Spleen (tissue), 11 donors: Measurements from ENCODE around the gene CDC20. TPM values are rescaled to one million over a fixed set of nuclear protein-coding genes. Genes with fewer than 3 reads are reported as not detected.

Source experiments
- DNase-seq: peaks from one replicate; pipeline ENCODE4 v3.0.0-alpha.2; 2020
- H3K27ac ChIP-seq, 8 donors: fragments of 200-600 bp; sonication (generic) in 7 of 8; 1 replicate in 4 of 8; 2 replicates in 4 of 8; pipeline versions ENCODE4 v1.5.0 to v1.8.0; 2016 to 2021; ENCODE audit warnings: inconsistent platforms in 4 of 8, mild to moderate bottlenecking in 4 of 8, moderate library complexity in 1 of 8
- H3K27me3 ChIP-seq, 7 donors: fragments of 200-600 bp; sonication (generic) in 6 of 7; replicated peaks in 1 of 7; 1 replicate in 4 of 7; 2 replicates in 3 of 7; pipeline versions ENCODE4 v1.5.0 to v1.8.0; 2016 to 2021; ENCODE audit warnings: inconsistent platforms in 3 of 7, mild to moderate bottlenecking in 1 of 7
- H3K36me3 ChIP-seq, 6 donors: fragments of 200-600 bp; sonication (generic) in 5 of 6; 1 replicate in 4 of 6; 2 replicates in 2 of 6; pipeline versions ENCODE4 v1.5.0 to v1.8.0; 2016 to 2021; ENCODE audit warnings: inconsistent platforms in 2 of 6
- H3K4me1 ChIP-seq, 6 donors: fragments of 200-600 bp; sonication (generic) in 5 of 6; 1 replicate in 3 of 6; 2 replicates in 3 of 6; pipeline versions ENCODE4 v1.5.0 to v1.8.0; 2016 to 2021; ENCODE audit warnings: inconsistent platforms in 3 of 6
- H3K4me3 ChIP-seq, 8 donors: fragments of 200-600 bp; sonication (generic) in 7 of 8; 1 replicate in 4 of 8; 2 replicates in 4 of 8; pipeline versions ENCODE4 v1.5.0 to v1.8.0; 2016 to 2021; ENCODE audit warnings: inconsistent platforms in 4 of 8, mild to moderate bottlenecking in 4 of 8, moderate library complexity in 2 of 8
- H3K9me3 ChIP-seq, 8 donors: fragments of 200-600 bp; sonication (generic) in 7 of 8; 1 replicate in 4 of 8; 2 replicates in 4 of 8; pipeline versions ENCODE4 v1.5.0 to v1.8.0; 2016 to 2021; ENCODE audit warnings: inconsistent platforms in 4 of 8
- CTCF ChIP-seq, 11 experiments: fragments of 200-600 bp in 7 of 11; fragments of 450-650 bp in 4 of 11; sonication (generic) in 4 of 11; IDR thresholded peaks in 8 of 11; conservative IDR thresholded peaks in 3 of 11; 1 replicate in 7 of 11; 2 replicates in 4 of 11; pipeline versions ENCODE4 v1.4.0 to v1.8.0; 2016 to 2021; ENCODE audit warnings: antibody characterized with exemption in 11 of 11, inconsistent platforms in 4 of 11, mild to moderate bottlenecking in 1 of 11
- POLR2A ChIP-seq, 3 donors: fragments of 450-650 bp; IDR thresholded peaks; one replicate each; pipeline ENCODE4 v1.5.1; 2017; ENCODE audit warnings: antibody characterized with exemption in 3 of 3, mild to moderate bottlenecking in 1 of 3
- POLR2AphosphoS5 ChIP-seq, 3 donors: sonication (generic); formaldehyde crosslinking; IDR thresholded peaks; one replicate each; pipeline ENCODE4 v1.5.1; 2017; ENCODE audit warnings: antibody characterized with exemption in 3 of 3
- WGBS, 5 donors: extraction: QIAGEN DNeasy Blood & Tissue Kit in 3 of 5; methylation state at CpG; one replicate each; pipeline versions ENCODE4 v1.1.5 to v1.1.7; 2013 to 2018; 5-methylcytosine and 5-hydroxymethylcytosine counted together
- intact Hi-C: fragments of 100-400 bp; cut with DNase I; formaldehyde crosslinking; loops from one replicate; pipeline ENCODE4 v1.15.0; 2023; ENCODE audit warnings: low total_unique reads
- polyA plus RNA-seq, 3 donors: library from polyadenylated mRNA; stranded (reverse); fragments of 200-250 nt; gene quantifications; one replicate each; pipeline ENCODE4 v1.2.1, GENCODE V29; 2013
- total RNA-seq, 7 donors: library from RNA; depleted of rRNA in 3 of 7; stranded (reverse); fragments of >200 nt in 3 of 7; fragmentation: NEBNext Ultra II Directional in 4 of 7; extraction: Animal tissue kit (Norgen Biotek cat#: 25700) in 4 of 7; gene quantifications; one replicate each; pipeline versions ENCODE4 v1.1.0 to v1.2.1, GENCODE V29; 2016 to 2021
- donor health status: healthy with polysubstance abuse.
- donor health status: DM: no; HTN: no; CAD: no; lungs with moderate emphysema.
- donor health status: DM: no; HTN: no; CAD: no.
- donor health status: Bipolar disorder and iron deficiency.
- donor health status: healthy.
- donor health status: DM: no; HTN: no; CAD: no.
- donor health status: DM: yes; HTN: yes; CAD: no.

The CDC20 gene
- total and polyA plus RNA-seq, 10 donors, result 2.1 to 25.9 (median 10.4) TPM

- Histone ChIP-seq H3K27me3 (no peaks in the 10 kb centered on the region), H3K4me1 (peaks cover 0 to 7% (median 0%) of the 10 kb centered on the region in 6 donors), H3K36me3 (peaks cover 0 to 68% (median 6%) of the 10 kb centered on the region in 6 donors), H3K4me3 (no peak overlapping the region), H3K27ac (no peak overlapping the region), H3K9me3 (no peaks in the 10 kb centered on the region)
- WGBS, 5 donors, result 80 to 93% (median 90%) methylated on average over 15 of the region's 15 CpGs
- no peak for TF ChIP-seq POLR2A (IDR thresholded peaks at IDR 0.05)
- no peak for TF ChIP-seq POLR2AphosphoS5 (IDR thresholded peaks at IDR 0.05)
- no peak for TF ChIP-seq CTCF (IDR thresholded peaks at IDR 0.05 in 8 of 11, conservative IDR thresholded peaks at IDR 0.05 in 3 of 11)
- intact Hi-C loops, result no loop called here
- DNase-seq, result peak; percentile 58
These were observed 40.8 kb upstream of the CDC20 start for GRCh38 chr1:43317817-43318471.

GRCh38 chr1:43318831-43319230, 40.0 kb upstream of the CDC20 start:
- no peak overlapping the region for H3K4me3 ChIP-seq
- peaks cover 0 to 7% (median 0%) of the 10 kb centered on the region in 6 donors for H3K4me1 ChIP-seq
- WGBS, 5 donors, result 78 to 92% (median 85%) methylated on average over 4 of the region's 4 CpGs
- intact Hi-C loops, result no loop called here
- H3K27ac ChIP-seq, result no peak overlapping the region
- H3K36me3 ChIP-seq, result peaks cover 0 to 68% (median 8%) of the 10 kb centered on the region in 6 donors
- H3K9me3 ChIP-seq, result no peaks in the 10 kb centered on the region
- H3K27me3 ChIP-seq, result no peaks in the 10 kb centered on the region
- DNase-seq, result no peak
- TF ChIP-seq CTCF (IDR thresholded peaks at IDR 0.05 in 8 of 11, conservative IDR thresholded peaks at IDR 0.05 in 3 of 11) (no peak), POLR2AphosphoS5 (IDR thresholded peaks at IDR 0.05) (no peak), POLR2A (IDR thresholded peaks at IDR 0.05) (no peak)

GRCh38 chr1:43319288-43319687, 39.5 kb upstream of the CDC20 start:
- TF ChIP-seq CTCF (IDR thresholded peaks at IDR 0.05 in 8 of 11, conservative IDR thresholded peaks at IDR 0.05 in 3 of 11) (no peak), POLR2AphosphoS5 (IDR thresholded peaks at IDR 0.05) (no peak), POLR2A (IDR thresholded peaks at IDR 0.05) (no peak)
- no peak for DNase-seq

GRCh38 chr1:43319766-43320165, 39.0 kb upstream of the CDC20 start:
- peaks cover 0 to 68% (median 11%) of the 10 kb centered on the region in 6 donors for H3K36me3 ChIP-seq
- H3K4me1 ChIP-seq, result peaks cover 0 to 7% (median 0%) of the 10 kb centered on the region in 6 donors
- no peak overlapping the region for H3K4me3 ChIP-seq
- intact Hi-C loops, result no loop called here
- peaks cover 0 to 8% (median 5%) of the 10 kb centered on the region in 8 donors for H3K9me3 ChIP-seq
- TF ChIP-seq POLR2AphosphoS5 (IDR thresholded peaks at IDR 0.05), result no peak
- no peak for TF ChIP-seq POLR2A (IDR thresholded peaks at IDR 0.05)
- no peak for TF ChIP-seq CTCF (IDR thresholded peaks at IDR 0.05 in 8 of 11, conservative IDR thresholded peaks at IDR 0.05 in 3 of 11)
- WGBS, 5 donors, result 67 to 100% (median 92%) methylated on average over 2 to 3 of the region's 3 CpGs
- DNase-seq, result no peak
- H3K27me3 ChIP-seq, result no peaks in the 10 kb centered on the region
- no peak overlapping the region for H3K27ac ChIP-seq

More at GRCh38 chr1:43319288-43319687, 39.5 kb upstream of the CDC20 start:
- intact Hi-C loops, result no loop called here
- Histone ChIP-seq H3K36me3 (peaks cover 0 to 68% (median 10%) of the 10 kb centered on the region in 6 donors), H3K27me3 (no peaks in the 10 kb centered on the region), H3K27ac (no peak overlapping the region), H3K4me3 (no peak overlapping the region), H3K4me1 (peaks cover 0 to 7% (median 0%) of the 10 kb centered on the region in 6 donors), H3K9me3 (peaks cover 0 to 3% (median under 1%) of the 10 kb centered on the region in 8 donors)
- 83 to 100% (median 98%) methylated on average over 4 to 5 of the region's 5 CpGs for WGBS, 5 donors
